GM12878 (cell line): Measurements from ENCODE around the gene RNASE12.

Source experiments
- ATF7 ChIP-seq: fragments of 450-650 bp; IDR thresholded peaks from 2 replicates; pipeline ENCODE4 v1.6.1; 2016; ENCODE audit warnings: low read depth, mild to moderate bottlenecking
- CTCF ChIP-seq, 3 experiments: IDR thresholded peaks in 2 of 3; conservative IDR thresholded peaks in 1 of 3; 2 replicates each; pipeline ENCODE4 v1.5.1; 2011; ENCODE audit warnings: low read depth in 3 of 3, low read length in 3 of 3, mild to moderate bottlenecking in 3 of 3, control low read depth in 2 of 3, moderate library complexity in 2 of 3, inconsistent platforms in 1 of 3, mixed read lengths in 1 of 3; ENCODE audit not compliant: control insufficient read depth in 2 of 3, insufficient read depth in 1 of 3; ENCODE audit errors: extremely low read depth in 1 of 3
- EP300 ChIP-seq, 2 experiments: fragments of 150-350 bp in 1 of 2; IDR thresholded peaks; 2 replicates each; pipeline ENCODE4 v1.6.1; 2011 to 2012; ENCODE audit warnings: low read depth in 2 of 2, low read length in 2 of 2, borderline replicate concordance in 1 of 2, improper control_type of control experiment in 1 of 2, inconsistent platforms in 1 of 2; ENCODE audit not compliant: control insufficient read depth in 1 of 2
- HCFC1 ChIP-seq: fragments of 150-350 bp; IDR thresholded peaks from 2 replicates; pipeline ENCODE4 v1.6.1; 2014; ENCODE audit warnings: low read length
- JUNB ChIP-seq: IDR thresholded peaks from 2 replicates; pipeline ENCODE4 v1.6.1; 2016; ENCODE audit warnings: antibody characterized with exemption, mild to moderate bottlenecking
- LARP7 ChIP-seq: fragments of 450-650 bp; IDR thresholded peaks from 2 replicates; pipeline ENCODE4 v1.6.1; 2017; ENCODE audit warnings: mild to moderate bottlenecking
- PAX8 ChIP-seq: fragments of 450-650 bp; IDR thresholded peaks from 2 replicates; pipeline ENCODE4 v1.6.1; 2017; ENCODE audit warnings: mild to moderate bottlenecking, moderate library complexity
- TF ChIP-seq, protein P1 (sequence below): IDR thresholded peaks from 2 replicates; pipeline ENCODE4 v1.6.1; 2012; ENCODE audit warnings: mild to moderate bottlenecking, low read depth, low read length
- TF ChIP-seq, protein P2 (sequence below): fragments of 450-650 bp; formaldehyde crosslinking; IDR thresholded peaks from 2 replicates; pipeline ENCODE4 v1.5.0; 2022; ENCODE audit warnings: mild to moderate bottlenecking, missing genetic modification characterization
- TF ChIP-seq, protein P3 (sequence below): IDR thresholded peaks from 2 replicates; pipeline ENCODE4 v1.6.1; 2011; ENCODE audit warnings: low read depth, low read length, improper control_type of control experiment, borderline replicate concordance

GRCh38 chr14:20548414-20549158, 42.6 kb downstream of the RNASE12 start:
- TF ChIP-seq LARP7 (no peak), JUNB (no peak), EP300 (IDR thresholded peaks at IDR 0.05; ENCODE audit: borderline replicate concordance in 1 of 2, control insufficient read depth in 1 of 2, low read depth in 2 of 2, low read length in 2 of 2) (no peak), PAX8 (no peak), HCFC1 (no peak), CTCF (IDR thresholded peaks at IDR 0.05 in 2 of 3, conservative IDR thresholded peaks at IDR 0.05 in 1 of 3; ENCODE audit: control insufficient read depth in 2 of 3, extremely low read depth in 1 of 3, insufficient read depth in 1 of 3, low read depth in 3 of 3, low read length in 3 of 3) (no peak), ATF7 (no peak)
- TF ChIP-seq, protein P1, sequence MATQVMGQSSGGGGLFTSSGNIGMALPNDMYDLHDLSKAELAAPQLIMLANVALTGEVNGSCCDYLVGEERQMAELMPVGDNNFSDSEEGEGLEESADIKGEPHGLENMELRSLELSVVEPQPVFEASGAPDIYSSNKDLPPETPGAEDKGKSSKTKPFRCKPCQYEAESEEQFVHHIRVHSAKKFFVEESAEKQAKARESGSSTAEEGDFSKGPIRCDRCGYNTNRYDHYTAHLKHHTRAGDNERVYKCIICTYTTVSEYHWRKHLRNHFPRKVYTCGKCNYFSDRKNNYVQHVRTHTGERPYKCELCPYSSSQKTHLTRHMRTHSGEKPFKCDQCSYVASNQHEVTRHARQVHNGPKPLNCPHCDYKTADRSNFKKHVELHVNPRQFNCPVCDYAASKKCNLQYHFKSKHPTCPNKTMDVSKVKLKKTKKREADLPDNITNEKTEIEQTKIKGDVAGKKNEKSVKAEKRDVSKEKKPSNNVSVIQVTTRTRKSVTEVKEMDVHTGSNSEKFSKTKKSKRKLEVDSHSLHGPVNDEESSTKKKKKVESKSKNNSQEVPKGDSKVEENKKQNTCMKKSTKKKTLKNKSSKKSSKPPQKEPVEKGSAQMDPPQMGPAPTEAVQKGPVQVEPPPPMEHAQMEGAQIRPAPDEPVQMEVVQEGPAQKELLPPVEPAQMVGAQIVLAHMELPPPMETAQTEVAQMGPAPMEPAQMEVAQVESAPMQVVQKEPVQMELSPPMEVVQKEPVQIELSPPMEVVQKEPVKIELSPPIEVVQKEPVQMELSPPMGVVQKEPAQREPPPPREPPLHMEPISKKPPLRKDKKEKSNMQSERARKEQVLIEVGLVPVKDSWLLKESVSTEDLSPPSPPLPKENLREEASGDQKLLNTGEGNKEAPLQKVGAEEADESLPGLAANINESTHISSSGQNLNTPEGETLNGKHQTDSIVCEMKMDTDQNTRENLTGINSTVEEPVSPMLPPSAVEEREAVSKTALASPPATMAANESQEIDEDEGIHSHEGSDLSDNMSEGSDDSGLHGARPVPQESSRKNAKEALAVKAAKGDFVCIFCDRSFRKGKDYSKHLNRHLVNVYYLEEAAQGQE = no peak
- TF ChIP-seq, protein P2, sequence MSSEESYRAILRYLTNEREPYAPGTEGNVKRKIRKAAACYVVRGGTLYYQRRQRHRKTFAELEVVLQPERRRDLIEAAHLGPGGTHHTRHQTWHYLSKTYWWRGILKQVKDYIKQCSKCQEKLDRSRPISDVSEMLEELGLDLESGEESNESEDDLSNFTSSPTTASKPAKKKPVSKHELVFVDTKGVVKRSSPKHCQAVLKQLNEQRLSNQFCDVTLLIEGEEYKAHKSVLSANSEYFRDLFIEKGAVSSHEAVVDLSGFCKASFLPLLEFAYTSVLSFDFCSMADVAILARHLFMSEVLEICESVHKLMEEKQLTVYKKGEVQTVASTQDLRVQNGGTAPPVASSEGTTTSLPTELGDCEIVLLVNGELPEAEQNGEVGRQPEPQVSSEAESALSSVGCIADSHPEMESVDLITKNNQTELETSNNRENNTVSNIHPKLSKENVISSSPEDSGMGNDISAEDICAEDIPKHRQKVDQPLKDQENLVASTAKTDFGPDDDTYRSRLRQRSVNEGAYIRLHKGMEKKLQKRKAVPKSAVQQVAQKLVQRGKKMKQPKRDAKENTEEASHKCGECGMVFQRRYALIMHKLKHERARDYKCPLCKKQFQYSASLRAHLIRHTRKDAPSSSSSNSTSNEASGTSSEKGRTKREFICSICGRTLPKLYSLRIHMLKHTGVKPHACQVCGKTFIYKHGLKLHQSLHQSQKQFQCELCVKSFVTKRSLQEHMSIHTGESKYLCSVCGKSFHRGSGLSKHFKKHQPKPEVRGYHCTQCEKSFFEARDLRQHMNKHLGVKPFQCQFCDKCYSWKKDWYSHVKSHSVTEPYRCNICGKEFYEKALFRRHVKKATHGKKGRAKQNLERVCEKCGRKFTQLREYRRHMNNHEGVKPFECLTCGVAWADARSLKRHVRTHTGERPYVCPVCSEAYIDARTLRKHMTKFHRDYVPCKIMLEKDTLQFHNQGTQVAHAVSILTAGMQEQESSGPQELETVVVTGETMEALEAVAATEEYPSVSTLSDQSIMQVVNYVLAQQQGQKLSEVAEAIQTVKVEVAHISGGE (CRISPR knock-in tag) = no peak
- TF ChIP-seq, protein P3, sequence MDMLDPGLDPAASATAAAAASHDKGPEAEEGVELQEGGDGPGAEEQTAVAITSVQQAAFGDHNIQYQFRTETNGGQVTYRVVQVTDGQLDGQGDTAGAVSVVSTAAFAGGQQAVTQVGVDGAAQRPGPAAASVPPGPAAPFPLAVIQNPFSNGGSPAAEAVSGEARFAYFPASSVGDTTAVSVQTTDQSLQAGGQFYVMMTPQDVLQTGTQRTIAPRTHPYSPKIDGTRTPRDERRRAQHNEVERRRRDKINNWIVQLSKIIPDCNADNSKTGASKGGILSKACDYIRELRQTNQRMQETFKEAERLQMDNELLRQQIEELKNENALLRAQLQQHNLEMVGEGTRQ = no peak
